Smooth muscle cell (in vitro differentiated cells): ENCODE data around the gene TRPC4AP. TPM values are rescaled to one million over a fixed set of nuclear protein-coding genes. Genes with fewer than 3 reads are reported as not detected.

Source experiments
- DNase-seq: peaks from one replicate; lab custom pipeline; 2025; ENCODE audit not compliant: unreplicated experiment; lab: John Stamatoyannopoulos, UW
- H2AFZ ChIP-seq: fragments of 200-600 bp; sonication (generic); 2 replicates; pipeline ENCODE4 v1.6.0; 2016; ENCODE audit warnings: antibody characterized with exemption, low read depth, mild to moderate bottlenecking
- H3F3A ChIP-seq: fragments of 200-600 bp; sonication (generic); 2 replicates; pipeline ENCODE4 v1.6.0; 2017; ENCODE audit warnings: antibody characterized with exemption, low read depth
- H3K27ac ChIP-seq: fragments of 200-600 bp; sonication (generic); 2 replicates; pipeline ENCODE4 v1.5.1; 2016; ENCODE audit warnings: low read depth, mild to moderate bottlenecking
- H3K27me3 ChIP-seq: fragments of 200-600 bp; sonication (generic); 2 replicates; pipeline ENCODE4 v1.6.1; 2016; ENCODE audit warnings: low read depth, mild to moderate bottlenecking
- H3K36me3 ChIP-seq: fragments of 200-600 bp; sonication (generic); 2 replicates; pipeline ENCODE4 v1.5.1; 2016; ENCODE audit warnings: low read depth
- H3K4me1 ChIP-seq: fragments of 200-600 bp; sonication (generic); 2 replicates; pipeline ENCODE4 v1.5.1; 2016; ENCODE audit warnings: low read depth
- H3K4me2 ChIP-seq: fragments of 200-600 bp; sonication (generic); 2 replicates; pipeline ENCODE4 v1.6.0; 2016; ENCODE audit warnings: mild to moderate bottlenecking
- H3K4me3 ChIP-seq: fragments of 200-600 bp; sonication (generic); 2 replicates; pipeline ENCODE4 v1.5.1; 2016; ENCODE audit warnings: mild to moderate bottlenecking
- H3K79me2 ChIP-seq: fragments of 200-600 bp; sonication (generic); 2 replicates; pipeline ENCODE4 v1.6.0; 2016; ENCODE audit warnings: low read depth, mild to moderate bottlenecking
- H3K9ac ChIP-seq: fragments of 200-600 bp; sonication (generic); 2 replicates; pipeline ENCODE4 v1.6.0; 2016; ENCODE audit warnings: low read depth
- H3K9me3 ChIP-seq: fragments of 200-600 bp; sonication (generic); replicated peaks from 2 replicates; pipeline ENCODE4 v1.5.1; 2016; ENCODE audit warnings: low read depth
- H4K20me1 ChIP-seq: fragments of 200-600 bp; sonication (generic); 2 replicates; pipeline ENCODE4 v1.6.0; 2016; ENCODE audit warnings: low read depth
- CTCF ChIP-seq: fragments of 200-600 bp; sonication (generic); IDR thresholded peaks from 2 replicates; pipeline ENCODE4 v1.5.1; 2017; ENCODE audit warnings: borderline replicate concordance, mild to moderate bottlenecking, antibody characterized with exemption; ENCODE audit not compliant: insufficient read depth, poor library complexity, severe bottlenecking
- WGBS: methylation state at CpG from one replicate; pipeline ENCODE4 v1.1.7; 2016; ENCODE audit warnings: low lambda C conversion rate; 5-methylcytosine and 5-hydroxymethylcytosine counted together
- polyA plus RNA-seq: library from polyadenylated mRNA; unstranded; fragments of >200 nt; fragmentation: Nextera tagmentation; extraction: Ambion mirVana; gene quantifications from 2 replicates; pipeline ENCODE4 v1.2.1, GENCODE V29; 2016
- total RNA-seq: library from RNA; depleted of rRNA; stranded (reverse); fragments of >200 nt; gene quantifications from 2 replicates; pipeline ENCODE4 v1.2.3, GENCODE V29; 2014

The TRPC4AP gene
- total and polyA plus RNA-seq, 2 experiments from 2014 or later: 77.3 to 95.4 TPM

GRCh38 chr20:35008411-35009342, 83.9 kb downstream of the TRPC4AP start:
- no peak overlapping the region for H3K4me2 ChIP-seq
- no peak overlapping the region for H3K27ac ChIP-seq
- peaks cover 23% of the 10 kb centered on the region for H3K36me3 ChIP-seq
- H3K9ac ChIP-seq: no peak overlapping the region
- H3K79me2 ChIP-seq: no peaks in the 10 kb centered on the region
- TF ChIP-seq CTCF: no peak
- H3K4me1 ChIP-seq: no peaks in the 10 kb centered on the region
- no peaks in the 10 kb centered on the region for H3K9me3 ChIP-seq
- no peak overlapping the region for H2AFZ ChIP-seq
- no peak overlapping the region for H3K4me3 ChIP-seq
- 98% methylated on average over 14 of the region's 14 CpGs for WGBS
- H3K27me3 ChIP-seq: no peaks in the 10 kb centered on the region
- H4K20me1 ChIP-seq: peaks cover 45% of the 10 kb centered on the region
- DNase-seq: no peak
- H3F3A ChIP-seq: no peaks in the 10 kb centered on the region

GRCh38 chr20:35007891-35008290, 84.7 kb downstream of the TRPC4AP start:
- H3K9me3 ChIP-seq: no peaks in the 10 kb centered on the region
- H4K20me1 ChIP-seq: peaks cover 38% of the 10 kb centered on the region
- H3K4me3 ChIP-seq: no peak overlapping the region
- no peak for DNase-seq
- H3K4me1 ChIP-seq: no peaks in the 10 kb centered on the region
- no peak overlapping the region for H2AFZ ChIP-seq
- no peak overlapping the region for H3K27ac ChIP-seq
- H3K4me2 ChIP-seq: no peak overlapping the region
- peaks cover 23% of the 10 kb centered on the region for H3K36me3 ChIP-seq
- no peaks in the 10 kb centered on the region for H3K27me3 ChIP-seq
- H3K79me2 ChIP-seq: no peaks in the 10 kb centered on the region
- H3K9ac ChIP-seq: no peak overlapping the region
- WGBS: 94% methylated on average over 12 of the region's 12 CpGs
- no peak for TF ChIP-seq CTCF
- H3F3A ChIP-seq: no peaks in the 10 kb centered on the region

GRCh38 chr20:35007413-35007812, 85.2 kb downstream of the TRPC4AP start:
- no peak overlapping the region for H3K27ac ChIP-seq
- WGBS: 93% methylated on average over 9 of the region's 9 CpGs
- H4K20me1 ChIP-seq: peaks cover 38% of the 10 kb centered on the region
- DNase-seq: no peak
- no peaks in the 10 kb centered on the region for H3K4me1 ChIP-seq
- H3K27me3 ChIP-seq: no peaks in the 10 kb centered on the region
- H3K9me3 ChIP-seq: no peaks in the 10 kb centered on the region
- no peak overlapping the region for H3K4me3 ChIP-seq
- H3K79me2 ChIP-seq: no peaks in the 10 kb centered on the region
- H3F3A ChIP-seq: no peaks in the 10 kb centered on the region
- peaks cover 21% of the 10 kb centered on the region for H3K36me3 ChIP-seq
- no peak overlapping the region for H3K9ac ChIP-seq
- TF ChIP-seq CTCF: no peak
- H3K4me2 ChIP-seq: no peak overlapping the region
- H2AFZ ChIP-seq: no peak overlapping the region
